ENCODE measurements around the gene SLC35E4. TPM values are rescaled to one million over a fixed set of nuclear protein-coding genes. Genes with fewer than 3 reads are reported as not detected.

The SLC35E4 gene
- total and polyA plus RNA-seq, 9 of the 15 experiments (the other 6 are each of a cell fraction or from before 2014, with no cell fraction given) = 0.06 to 2.3 (median 0.86) TPM; not detected in 1

DNA sequence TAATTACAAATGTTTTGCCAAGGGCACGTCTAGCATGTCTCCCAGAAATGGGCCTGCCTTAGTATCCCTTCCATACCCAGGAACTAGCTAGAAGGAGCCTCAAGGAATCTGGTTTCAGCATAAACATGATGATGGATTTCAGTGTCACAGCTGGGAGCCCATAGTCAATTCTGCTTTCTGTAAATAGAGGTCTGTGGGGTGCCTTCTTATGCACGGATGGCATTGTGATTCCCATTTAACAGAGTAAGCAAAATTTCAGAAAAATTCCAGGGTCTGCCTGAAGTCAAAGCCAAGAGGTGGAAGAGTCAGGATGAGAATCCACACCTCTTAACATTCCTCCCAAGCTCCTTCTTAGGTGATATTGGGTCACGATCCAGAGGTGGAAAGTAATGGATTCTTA, 20.0 kb downstream of the SLC35E4 start (continued):
- TF ChIP-seq MNT (conservative IDR thresholded peaks at IDR 0.05) = no peak
- TF ChIP-seq THAP12 (CRISPR knock-in tag; IDR thresholded peaks at IDR 0.05) = no peak
- TF ChIP-seq, protein P1, sequence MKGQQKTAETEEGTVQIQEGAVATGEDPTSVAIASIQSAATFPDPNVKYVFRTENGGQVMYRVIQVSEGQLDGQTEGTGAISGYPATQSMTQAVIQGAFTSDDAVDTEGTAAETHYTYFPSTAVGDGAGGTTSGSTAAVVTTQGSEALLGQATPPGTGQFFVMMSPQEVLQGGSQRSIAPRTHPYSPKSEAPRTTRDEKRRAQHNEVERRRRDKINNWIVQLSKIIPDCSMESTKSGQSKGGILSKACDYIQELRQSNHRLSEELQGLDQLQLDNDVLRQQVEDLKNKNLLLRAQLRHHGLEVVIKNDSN (CRISPR knock-in tag; IDR thresholded peaks at IDR 0.05) = no peak
- TF ChIP-seq KLF16 (IDR thresholded peaks at IDR 0.05) = no peak
- TF ChIP-seq SRF (CRISPR knock-in tag; IDR thresholded peaks at IDR 0.05) = no peak
- no peak for TF ChIP-seq ZKSCAN3 (CRISPR knock-in tag; IDR thresholded peaks at IDR 0.05)
- no peak for TF ChIP-seq LCOR (CRISPR knock-in tag; IDR thresholded peaks at IDR 0.05)
- no peak for TF ChIP-seq MITF (IDR thresholded peaks at IDR 0.05)
